ENCODE data around the gene PGBD1.
A peak's percentile ranks its signal among the peaks of the same experiment; 100 is the strongest.

PGBD1 gene, protein sequence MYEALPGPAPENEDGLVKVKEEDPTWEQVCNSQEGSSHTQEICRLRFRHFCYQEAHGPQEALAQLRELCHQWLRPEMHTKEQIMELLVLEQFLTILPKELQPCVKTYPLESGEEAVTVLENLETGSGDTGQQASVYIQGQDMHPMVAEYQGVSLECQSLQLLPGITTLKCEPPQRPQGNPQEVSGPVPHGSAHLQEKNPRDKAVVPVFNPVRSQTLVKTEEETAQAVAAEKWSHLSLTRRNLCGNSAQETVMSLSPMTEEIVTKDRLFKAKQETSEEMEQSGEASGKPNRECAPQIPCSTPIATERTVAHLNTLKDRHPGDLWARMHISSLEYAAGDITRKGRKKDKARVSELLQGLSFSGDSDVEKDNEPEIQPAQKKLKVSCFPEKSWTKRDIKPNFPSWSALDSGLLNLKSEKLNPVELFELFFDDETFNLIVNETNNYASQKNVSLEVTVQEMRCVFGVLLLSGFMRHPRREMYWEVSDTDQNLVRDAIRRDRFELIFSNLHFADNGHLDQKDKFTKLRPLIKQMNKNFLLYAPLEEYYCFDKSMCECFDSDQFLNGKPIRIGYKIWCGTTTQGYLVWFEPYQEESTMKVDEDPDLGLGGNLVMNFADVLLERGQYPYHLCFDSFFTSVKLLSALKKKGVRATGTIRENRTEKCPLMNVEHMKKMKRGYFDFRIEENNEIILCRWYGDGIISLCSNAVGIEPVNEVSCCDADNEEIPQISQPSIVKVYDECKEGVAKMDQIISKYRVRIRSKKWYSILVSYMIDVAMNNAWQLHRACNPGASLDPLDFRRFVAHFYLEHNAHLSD

DNA sequence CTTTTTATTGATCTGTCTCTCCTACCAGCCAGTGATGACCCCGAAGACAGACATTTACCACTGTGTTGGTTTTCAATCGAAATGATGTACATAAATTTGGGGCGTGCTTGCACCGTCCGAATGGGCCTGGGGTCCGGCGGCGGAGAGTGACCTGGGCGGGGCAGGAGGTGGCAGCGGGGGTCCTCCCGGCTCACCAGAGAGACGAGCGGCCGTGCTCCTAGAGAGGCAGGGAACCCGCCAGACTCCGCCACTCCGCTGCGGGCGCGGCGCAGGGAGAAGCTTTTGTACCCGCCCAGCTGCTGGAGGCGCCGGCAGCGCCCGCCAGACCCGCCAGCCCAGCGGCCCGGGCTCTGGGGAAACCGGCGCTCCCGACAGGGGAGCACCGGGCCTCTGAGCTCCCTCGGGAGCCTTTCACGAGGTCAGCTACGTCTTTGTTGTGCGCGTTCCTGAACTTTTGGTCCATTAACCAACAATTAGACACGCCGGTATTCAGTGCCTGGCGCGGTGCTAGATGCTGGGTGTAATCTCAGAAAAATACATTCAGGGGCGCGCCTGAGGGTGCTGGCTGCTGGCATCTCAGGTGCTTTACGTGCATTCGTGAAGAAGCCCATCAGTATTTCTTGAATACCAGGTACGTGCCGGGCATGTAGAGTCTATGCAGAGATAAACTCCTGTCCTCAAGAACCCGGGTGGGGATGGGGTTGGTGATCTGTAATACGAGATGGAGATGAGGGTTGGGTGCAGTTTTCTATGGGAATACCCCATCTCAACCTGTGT, at the start of gene PGBD1:
Gene PGBD1 (plus strand): TSS at position 285 of the 777 bp plus-strand sequence. CDS start 2,242 bp downstream, outside the sequence.
- DNase-seq (ENCODE audit: low spot score) = peak; percentile 54

DNA sequence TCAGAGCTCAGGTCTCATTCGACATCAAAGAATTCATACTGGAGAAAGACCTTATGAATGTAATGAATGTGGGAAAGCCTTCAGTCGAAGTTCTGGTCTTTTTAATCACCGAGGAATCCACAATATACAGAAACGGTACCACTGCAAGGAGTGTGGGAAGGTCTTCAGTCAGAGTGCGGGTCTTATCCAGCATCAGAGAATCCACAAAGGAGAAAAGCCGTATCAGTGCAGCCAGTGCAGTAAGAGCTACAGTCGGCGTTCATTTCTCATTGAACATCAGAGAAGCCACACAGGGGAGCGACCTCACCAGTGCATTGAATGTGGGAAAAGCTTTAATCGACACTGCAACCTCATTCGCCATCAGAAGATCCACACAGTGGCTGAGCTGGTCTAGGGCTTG, 48.6 kb upstream of the PGBD1 start:
- DNase-seq (ENCODE audit: low spot score) = no peak

DNA sequence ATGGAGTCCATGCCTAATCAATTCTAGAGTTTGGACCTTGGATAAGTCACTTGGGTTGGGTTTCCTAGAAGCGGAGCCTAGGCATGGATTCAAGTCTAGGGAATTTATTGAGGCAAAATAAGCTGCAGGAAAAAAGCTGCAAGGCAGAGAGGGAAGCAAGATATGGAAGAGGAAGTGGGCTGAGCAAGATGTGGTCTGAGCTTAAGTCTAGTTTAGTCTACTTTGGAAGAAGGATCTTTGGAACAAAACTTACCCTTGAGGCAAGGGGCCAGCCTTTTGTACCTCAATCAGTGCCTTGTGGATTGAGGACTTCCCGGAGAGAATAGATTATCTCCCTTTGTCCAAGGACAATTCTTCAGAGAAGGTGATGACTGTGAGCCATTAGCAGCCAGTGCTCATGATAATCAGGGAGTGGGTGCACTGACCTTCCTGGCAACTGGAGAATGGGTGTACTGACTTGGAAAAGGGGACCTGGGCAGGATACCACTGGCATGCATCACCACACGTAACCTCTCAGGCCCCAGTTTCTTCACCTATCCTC, 45.4 kb upstream of the PGBD1 start:
- no peak for DNase-seq (ENCODE audit: low spot score)

DNA sequence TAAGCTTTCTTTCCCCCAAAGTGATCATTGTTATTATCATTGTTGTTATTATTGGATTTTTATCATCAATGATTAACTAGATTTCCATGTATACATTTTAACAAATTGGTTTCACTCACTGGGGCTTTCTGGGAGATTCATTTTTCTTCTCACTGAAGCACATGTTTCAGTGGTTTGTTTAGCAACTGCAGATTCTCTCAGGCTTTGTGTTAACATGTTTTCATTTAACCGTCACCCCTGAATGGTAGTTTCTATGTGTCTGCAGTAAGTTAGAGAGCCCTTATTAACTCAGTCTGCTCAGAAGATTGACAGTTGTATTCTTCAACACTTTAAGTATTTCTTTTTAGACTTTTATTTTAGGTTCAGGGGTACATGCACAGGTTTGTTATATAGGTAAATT, 41.7 kb upstream of the PGBD1 start:
- no peak for DNase-seq (ENCODE audit: low spot score)

DNA sequence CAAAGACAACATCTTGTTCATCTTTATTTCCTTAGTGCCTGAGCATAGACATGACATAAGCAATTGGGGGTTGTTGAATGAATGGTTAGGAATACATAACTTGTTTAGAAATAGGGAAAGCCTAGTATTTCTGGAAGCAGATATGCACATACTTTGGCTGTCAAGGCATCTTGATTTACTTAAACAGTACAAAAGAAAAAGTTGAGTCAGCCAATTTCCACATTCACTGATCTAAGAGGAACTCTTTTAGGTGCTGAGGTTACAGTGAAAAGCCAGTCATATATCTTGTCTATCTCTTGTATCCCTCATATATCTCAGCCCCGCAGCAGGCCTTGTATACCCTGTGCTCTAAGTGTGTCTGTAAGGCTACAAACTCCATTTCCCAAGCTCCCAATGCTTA, 40.9 kb upstream of the PGBD1 start:
- no peak for DNase-seq (ENCODE audit: low spot score)

DNA sequence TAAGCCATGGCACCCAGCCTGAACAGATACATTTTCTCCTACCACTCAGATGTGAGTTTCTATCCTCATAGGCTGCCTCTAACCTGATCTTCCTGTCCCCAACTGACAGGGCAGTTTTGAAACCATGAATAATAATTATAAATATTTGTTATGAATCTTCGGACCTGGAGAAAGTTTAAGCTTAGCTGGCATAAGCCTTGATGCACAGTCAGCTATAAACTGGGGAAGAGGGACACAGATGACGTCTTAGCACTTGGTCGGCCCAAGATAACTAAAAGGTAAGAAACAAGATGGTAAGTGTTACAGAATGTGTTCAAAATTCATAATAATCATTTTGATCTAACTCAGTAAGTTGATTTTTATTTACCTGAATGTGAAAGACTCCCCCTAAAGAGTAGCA, 37.4 kb upstream of the PGBD1 start:
- no peak for DNase-seq (ENCODE audit: low spot score)

DNA sequence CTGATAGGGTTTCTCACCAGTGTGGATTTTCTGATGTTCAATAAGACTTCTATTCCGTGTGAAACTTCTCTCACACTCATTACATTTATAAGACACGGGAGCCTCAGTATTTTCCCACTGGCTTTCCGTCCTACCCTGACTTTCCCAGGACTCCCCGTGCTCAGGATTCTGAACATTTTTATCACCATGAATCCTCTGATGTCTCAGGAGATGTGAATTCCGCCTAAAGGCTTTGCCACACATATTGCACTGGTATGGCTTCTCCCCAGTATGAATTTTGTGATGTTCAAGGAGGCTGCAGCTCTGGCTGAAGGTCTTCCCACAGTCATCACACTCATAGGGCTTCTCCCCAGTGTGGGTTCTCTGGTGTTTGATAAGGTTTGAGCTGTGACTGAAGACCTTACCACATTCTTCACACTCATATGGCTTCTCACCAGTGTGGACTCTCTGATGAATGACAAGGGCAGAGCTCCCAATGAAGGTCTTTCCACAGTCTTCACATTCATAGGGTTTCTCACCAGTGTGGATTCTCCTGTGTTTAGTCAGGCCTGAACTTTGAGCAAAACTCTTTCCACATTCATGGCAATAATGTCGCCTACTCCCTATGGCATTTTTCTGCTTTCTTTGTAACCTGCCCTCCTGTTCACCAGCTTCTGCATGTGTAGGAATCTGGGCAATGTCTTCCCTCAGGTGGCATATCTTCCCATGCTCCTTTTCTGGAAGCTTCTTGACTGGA, 36.0 kb upstream of the PGBD1 start:
- no peak for DNase-seq (ENCODE audit: low spot score)

DNA sequence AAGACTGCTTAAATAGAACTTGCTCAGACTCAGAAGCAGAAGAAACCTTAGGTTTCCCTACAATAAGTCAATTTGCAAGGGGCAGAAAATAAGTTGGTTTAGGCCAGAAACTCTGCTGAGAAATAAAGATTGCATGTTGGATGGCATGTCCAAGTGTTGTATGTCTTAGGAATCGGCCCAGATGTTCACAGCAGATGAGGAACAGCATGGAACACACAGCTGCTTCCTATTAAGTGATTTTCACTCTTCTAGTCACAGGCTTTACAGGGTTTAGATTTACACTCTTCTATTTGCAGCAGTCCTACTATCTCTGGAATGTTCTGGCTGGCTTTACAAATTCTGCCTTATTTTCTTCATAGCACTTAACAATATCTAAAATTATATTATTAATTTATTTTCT, 32.5 kb upstream of the PGBD1 start:
- DNase-seq (ENCODE audit: low spot score) = no peak

DNA sequence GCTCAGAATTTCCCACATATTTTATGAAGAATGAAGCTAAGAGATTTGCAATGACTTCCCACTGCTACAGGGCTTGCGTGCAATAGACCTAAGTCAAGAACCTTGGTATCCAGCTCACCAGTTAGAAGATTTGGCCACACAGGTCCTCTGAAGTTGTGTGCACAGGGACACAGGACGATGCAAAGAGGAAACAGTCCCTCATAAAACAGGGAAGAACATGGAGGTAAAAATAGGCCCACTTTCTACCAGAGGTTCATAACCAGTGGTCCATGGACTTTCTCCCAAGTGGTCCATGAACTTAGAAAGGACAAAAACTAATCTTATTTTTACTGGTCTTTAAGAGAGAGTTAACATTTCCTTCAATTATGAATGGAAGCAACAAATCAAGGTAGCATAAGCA, 30.6 kb upstream of the PGBD1 start:
- no peak for DNase-seq (ENCODE audit: low spot score)

DNA sequence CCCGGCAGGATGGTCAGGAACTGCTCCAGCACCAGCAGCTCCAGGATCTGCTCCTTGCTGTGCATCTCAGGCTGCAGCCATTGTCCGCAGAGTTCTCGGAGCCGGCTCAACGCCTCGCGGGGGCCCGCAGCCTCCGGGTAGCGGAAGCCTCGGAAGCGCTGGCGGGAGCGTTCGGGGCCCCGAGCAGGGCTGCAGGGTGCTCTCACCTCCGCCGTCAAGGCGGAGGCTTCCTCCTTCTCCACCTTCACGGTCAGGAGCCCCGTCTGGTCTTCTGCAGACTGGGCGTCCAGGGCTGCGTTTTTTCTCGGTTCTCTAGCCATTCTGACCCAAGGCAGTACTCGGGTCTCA, 29.7 kb upstream of the PGBD1 start:
- no peak for DNase-seq (ENCODE audit: low spot score)

DNA sequence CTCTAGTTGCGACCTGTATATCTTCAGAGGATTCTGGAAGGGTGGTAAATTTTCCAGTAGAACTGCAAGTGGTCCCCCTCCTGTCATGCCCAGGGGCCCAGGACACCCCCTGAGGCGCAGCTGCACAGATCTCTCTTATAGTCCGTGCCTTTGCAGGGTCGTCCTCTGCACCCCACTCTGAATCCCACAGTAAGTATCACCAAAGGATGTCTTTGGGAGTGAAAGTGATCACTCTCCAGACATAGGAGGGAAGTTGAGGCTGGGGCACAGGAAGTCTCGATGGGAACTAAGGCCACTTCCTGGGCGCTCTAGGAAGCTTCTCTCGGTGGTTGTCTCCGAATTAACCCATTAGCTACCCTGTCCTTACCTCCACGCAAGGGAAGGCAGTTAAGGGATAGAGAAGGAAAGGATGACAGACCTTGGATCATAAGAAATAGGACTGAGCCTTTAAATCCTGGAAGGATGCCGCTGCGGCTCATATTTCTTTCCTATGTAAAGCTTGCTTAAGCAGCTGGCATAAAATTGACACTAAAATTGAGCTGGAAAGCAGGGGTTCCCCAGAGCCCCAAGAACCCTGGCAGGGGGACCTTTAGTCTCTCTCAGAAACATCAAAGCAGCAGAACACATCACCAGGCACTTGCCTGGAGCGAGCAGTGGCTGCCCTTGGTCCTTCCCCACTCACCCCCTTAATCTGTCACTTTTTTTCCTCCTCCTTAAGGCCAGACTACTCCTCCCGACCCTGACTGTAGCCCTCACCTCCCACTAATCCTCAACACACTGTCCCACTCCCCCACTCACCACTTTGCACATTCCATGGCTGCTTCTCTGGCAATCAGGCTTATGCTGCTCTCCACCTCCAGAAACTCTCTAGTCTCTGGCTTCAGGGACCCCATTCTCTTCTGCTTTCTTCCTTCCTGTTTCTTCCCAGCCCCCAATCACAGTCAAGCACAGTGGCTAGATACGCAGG, 29.1 kb upstream of the PGBD1 start, which contains the start of gene ZKSCAN4:
Gene ZKSCAN4 (minus strand): TSS at position 261 of the 967 bp plus-strand sequence. CDS start 289 bp downstream, outside the sequence.
- DNase-seq (ENCODE audit: low spot score) = peak; percentile 88

DNA sequence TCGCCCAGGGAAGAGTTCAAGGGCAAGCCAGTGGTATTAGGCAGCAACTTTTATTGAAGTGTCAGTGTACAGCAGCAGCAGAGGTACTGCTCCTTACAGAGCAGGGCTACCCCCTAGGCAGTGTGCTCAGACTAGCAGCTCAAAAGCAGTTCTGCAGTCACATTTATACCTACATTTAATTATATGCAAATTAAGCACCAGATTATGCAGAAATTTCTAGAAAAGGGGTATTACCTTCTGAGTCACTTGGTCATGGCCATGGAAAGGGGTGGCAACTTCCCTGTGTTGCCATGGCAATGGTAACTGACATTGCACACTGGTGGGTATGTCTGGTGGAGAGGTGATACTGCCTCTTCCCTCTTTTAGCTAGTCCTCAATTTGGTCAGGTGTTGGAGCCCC, 27.3 kb upstream of the PGBD1 start:
- DNase-seq (ENCODE audit: low spot score) = no peak

DNA sequence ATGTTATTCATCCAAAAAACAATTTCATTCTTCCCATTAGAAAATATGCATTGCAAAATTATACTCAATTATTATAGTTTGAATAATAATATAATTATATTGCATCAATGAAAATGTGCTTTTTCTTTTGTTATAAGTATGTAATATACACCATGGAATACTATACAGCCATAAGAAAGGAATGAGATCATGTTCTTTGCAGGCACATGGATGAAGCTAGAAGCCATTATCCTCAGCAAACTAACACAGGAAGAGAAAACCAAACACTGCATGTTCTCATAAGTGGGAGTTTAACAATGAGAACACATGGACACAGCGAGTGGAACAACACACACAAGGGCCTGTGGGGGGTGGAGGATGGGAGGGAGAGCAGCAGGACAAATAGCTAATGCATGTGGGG, 24.3 kb upstream of the PGBD1 start:
- no peak for DNase-seq (ENCODE audit: low spot score)

DNA sequence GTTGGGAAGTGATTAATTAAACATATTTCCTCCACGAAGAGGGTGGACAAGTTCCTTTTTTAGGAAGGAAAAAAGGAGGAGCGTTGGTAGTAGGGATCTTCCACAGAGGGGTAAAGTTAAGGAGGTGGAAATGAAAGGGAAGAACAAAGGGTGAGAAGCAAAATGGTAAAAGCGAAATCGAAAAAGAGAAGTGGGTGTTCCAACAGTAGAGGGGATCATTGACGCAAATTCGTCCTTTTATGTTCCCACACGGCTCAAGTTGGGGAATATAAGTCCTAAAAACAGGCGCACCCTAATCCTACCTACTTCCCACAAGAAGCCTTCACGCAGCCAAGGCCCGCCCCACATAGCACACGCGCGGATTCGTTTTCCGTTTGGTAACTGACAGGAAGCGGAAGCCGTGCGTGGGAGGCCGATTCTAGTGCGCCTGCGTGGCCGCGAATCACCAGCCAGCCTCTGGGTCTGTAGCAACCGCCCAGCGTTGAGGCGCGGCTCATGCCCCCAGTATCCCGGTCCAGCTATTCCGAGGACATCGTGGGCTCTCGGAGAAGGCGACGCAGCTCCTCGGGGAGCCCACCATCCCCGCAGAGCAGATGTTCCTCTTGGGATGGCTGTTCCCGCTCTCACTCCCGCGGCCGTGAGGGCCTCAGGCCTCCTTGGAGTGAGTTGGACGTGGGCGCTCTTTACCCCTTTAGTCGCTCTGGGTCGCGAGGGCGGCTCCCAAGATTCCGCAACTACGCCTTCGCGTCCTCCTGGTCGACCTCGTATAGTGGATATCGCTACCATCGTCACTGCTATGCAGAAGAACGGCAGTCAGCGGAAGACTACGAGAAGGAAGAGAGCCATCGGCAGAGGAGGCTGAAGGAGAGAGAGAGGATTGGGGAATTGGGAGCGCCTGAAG, 22.2 kb upstream of the PGBD1 start, which contains the start of gene NKAPL:
Gene NKAPL (plus strand): TSS at position 421 of the 901 bp plus-strand sequence. CDS start 75 bp downstream, at position 496.
- peak; percentile 76 for DNase-seq (ENCODE audit: low spot score)

DNA sequence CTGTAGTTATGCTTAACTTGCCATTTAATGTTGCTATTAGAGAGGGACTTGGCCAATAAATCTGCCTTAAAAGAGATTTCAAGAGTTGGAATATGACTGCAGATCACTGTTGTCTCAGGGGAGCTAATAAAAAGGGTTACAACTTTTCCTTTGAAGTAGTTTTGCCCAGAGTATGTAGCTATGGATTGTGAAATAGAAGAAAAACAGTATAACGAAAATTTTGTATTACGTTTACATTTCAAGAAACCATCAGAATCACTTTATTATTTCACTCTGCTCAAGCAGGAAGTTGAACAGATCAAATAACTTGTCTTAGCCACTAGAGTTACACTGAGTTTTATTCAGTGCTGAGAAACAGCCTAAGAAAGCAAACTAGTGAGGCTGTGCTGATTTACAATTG, 17.4 kb upstream of the PGBD1 start:
- DNase-seq (ENCODE audit: low spot score) = no peak

DNA sequence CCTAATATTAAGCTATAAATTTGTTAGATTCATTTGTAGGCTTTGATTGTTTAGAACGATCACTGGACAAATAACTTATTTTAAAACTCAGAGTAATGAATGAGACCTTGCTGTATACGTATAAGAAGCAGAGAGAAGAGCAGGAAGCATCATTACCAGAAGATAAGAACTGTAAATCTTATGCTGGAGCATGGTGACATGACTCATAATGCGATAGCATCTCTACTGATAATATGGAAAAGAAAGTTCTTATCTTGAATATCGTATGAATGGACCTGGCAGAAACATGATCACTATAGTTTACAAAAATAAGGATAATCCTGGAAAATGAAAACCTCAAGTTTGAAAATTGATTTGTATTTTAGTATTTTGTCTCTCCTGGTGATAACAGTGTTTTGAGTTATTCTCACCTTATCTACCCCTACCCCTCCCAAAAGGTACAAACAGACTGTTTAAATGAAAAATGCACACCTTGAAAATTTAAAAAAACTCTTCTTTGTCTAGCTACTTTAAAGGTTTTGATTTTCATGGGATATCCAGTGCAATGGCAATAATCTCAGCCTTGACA, 16.5 kb upstream of the PGBD1 start:
- no peak for DNase-seq (ENCODE audit: low spot score)

DNA sequence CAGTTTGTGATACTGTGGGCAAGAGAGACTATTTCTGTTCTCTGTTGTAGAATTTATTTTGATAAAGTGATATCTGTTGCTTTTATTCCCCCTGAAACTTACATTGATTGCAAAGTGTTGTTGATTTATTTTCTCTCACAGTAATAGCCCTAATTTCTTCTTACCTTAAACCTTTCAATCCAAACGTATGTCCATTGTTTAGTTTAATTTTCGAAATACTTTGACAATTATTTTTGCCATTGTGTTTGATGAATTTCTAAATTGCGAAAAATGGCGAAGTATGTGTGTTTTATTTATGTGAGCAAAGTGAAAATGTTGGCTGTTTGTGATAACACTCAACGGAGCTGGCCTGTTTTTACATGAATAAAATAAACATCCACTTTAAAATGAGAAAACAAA, 14.8 kb upstream of the PGBD1 start:
- no peak for DNase-seq (ENCODE audit: low spot score)

DNA sequence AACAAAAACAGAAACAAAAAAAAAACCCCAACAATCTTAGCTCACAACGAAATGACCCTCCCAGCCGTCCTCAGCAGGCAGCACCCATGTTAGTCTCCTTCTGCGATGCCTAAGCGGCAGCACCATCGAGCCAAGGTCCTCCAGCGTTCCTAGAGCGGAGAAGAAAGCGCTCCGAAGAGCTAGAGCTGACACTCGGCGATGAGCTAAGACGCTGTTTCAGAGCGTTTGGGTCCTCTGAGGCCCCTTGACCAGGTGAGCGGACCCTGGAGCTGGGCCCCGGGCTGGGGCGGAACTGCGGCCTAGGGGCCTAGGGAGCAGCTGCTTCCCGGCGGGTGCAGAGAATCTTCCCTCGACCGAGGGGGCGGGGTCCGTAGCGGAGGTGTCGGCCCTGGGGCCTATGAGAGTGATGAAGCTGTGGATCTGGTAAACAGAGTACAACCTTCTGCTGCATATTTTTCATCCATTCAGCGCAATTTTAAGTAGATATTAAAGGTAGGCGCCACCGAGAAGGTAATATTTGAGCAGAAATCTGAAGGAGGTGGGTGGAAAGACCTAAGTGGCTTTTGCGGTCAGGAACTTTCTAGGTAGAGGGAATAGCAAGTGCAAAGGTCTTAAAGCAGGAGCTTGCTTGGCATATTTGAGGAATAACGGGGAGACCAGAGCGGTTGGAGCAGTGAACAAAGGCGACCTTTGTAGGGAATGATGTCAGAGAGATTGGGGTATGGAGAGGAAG, 14.2 kb upstream of the PGBD1 start, which contains the start of gene ZSCAN26:
Gene ZSCAN26 (plus strand): TSS at position 182 of the 733 bp plus-strand sequence. CDS start 4,777 bp downstream, outside the sequence.
- peak; percentile 88 for DNase-seq (ENCODE audit: low spot score)
